Glutamatergic neuron (in vitro differentiated cells): ENCODE measurements around the gene ADAMTS8. TPM values are rescaled to one million over a fixed set of nuclear protein-coding genes. Genes with fewer than 3 reads are reported as not detected.

ENCODE experiments used
- DNase-seq: peaks from one replicate; pipeline ENCODE4 v3.0.0; 2022
- H3K27ac Mint-ChIP-seq: one replicate; pipeline ENCODE4 v1.8.0; 2020; ENCODE audit warnings: mild to moderate bottlenecking, mixed read lengths, inconsistent platforms; ENCODE audit not compliant: unreplicated experiment
- H3K27me3 Mint-ChIP-seq: one replicate; pipeline ENCODE4 v1.8.0; 2020; ENCODE audit warnings: mild to moderate bottlenecking, moderate library complexity, mixed read lengths, inconsistent platforms; ENCODE audit not compliant: unreplicated experiment
- H3K36me3 Mint-ChIP-seq: one replicate; pipeline ENCODE4 v1.8.0; 2020; ENCODE audit warnings: mild to moderate bottlenecking, mixed read lengths, inconsistent platforms; ENCODE audit not compliant: unreplicated experiment
- H3K4me1 Mint-ChIP-seq: one replicate; pipeline ENCODE4 v1.8.0; 2020; ENCODE audit warnings: mild to moderate bottlenecking, low read depth, mixed read lengths, inconsistent platforms; ENCODE audit not compliant: unreplicated experiment
- H3K4me3 Mint-ChIP-seq: one replicate; pipeline ENCODE4 v1.8.0; 2020; ENCODE audit warnings: mild to moderate bottlenecking, mixed read lengths, inconsistent platforms; ENCODE audit not compliant: unreplicated experiment
- H3K9me3 Mint-ChIP-seq: one replicate; pipeline ENCODE4 v1.8.0; 2020; ENCODE audit warnings: mild to moderate bottlenecking, moderate library complexity, mixed read lengths, inconsistent platforms; ENCODE audit not compliant: unreplicated experiment
- CTCF ChIP-seq: fragments of 200-600 bp; sonication (generic); IDR thresholded peaks from one replicate; pipeline ENCODE4 v1.5.0; 2021; ENCODE audit not compliant: partially characterized antibody, unreplicated experiment
- total RNA-seq: library from RNA; stranded (reverse); fragmentation: NEBNext Ultra II Directional; extraction: Animal tissue kit (Norgen Biotek cat#: 25700); gene quantifications from one replicate; pipeline ENCODE4 v1.2.1, GENCODE V29; 2021; ENCODE audit not compliant: unreplicated experiment

ADAMTS8 gene
- total RNA-seq, 1 donor from 2014 or later = 0.32 TPM

DNA sequence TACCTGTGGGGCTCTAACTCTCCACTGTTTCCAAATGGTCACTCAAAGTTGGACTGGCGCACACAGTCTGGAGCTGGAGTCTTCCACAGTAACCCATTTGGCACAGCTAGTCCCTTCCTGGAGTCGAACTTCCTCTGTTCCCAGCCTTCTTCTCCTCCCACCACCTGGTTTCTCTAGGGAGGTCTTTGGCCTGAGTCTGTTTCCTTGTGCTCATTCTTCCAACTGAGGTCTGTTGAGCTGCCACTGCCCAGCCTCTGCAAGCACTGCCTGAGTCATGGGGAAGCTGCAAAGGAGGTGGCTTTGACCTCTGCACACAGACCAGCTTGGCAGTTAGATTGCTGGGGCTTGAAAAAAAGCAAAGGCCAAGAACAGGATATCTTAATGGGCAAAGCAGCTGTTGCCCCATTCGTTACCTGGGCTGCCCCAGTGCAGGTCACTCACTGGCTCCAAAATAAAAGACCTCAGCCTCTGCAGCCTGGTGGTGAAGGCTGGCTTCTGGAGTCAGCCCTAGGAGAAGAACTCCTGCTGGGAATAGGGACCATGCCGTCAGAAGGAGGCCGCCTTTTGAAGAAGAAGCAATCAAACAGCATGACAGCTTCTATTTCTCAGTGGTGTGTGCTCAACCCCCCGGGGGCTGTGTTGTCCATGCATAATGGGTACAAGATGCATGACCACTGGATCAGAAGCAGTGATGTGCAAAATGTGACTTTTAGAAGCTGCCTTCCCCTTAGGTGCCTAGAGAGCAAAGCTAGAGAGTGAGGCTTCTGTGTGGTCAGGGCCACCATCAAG is 23.0 kb upstream of the ADAMTS8 start:
- Mint-ChIP-seq H3K27me3 (peaks cover 8% of the 10 kb centered on the region), H3K4me3 (no peak overlapping the region), H3K27ac (no peak overlapping the region), H3K9me3 (no peaks in the 10 kb centered on the region), H3K4me1 (peaks cover 3% of the 10 kb centered on the region), H3K36me3 (no peaks in the 10 kb centered on the region)
- no peak for DNase-seq
- TF ChIP-seq CTCF = no peak

GRCh38 chr11:130449996-130450769 is 21.8 kb upstream of the ADAMTS8 start:
- Mint-ChIP-seq H3K36me3 (no peaks in the 10 kb centered on the region), H3K9me3 (no peaks in the 10 kb centered on the region), H3K27me3 (peaks cover 8% of the 10 kb centered on the region), H3K4me3 (peak overlapping the region; percentile 92), H3K4me1 (peaks cover 3% of the 10 kb centered on the region), H3K27ac (no peak overlapping the region)
- peak; percentile 77 for TF ChIP-seq CTCF
- peak; percentile 70 for DNase-seq

DNA sequence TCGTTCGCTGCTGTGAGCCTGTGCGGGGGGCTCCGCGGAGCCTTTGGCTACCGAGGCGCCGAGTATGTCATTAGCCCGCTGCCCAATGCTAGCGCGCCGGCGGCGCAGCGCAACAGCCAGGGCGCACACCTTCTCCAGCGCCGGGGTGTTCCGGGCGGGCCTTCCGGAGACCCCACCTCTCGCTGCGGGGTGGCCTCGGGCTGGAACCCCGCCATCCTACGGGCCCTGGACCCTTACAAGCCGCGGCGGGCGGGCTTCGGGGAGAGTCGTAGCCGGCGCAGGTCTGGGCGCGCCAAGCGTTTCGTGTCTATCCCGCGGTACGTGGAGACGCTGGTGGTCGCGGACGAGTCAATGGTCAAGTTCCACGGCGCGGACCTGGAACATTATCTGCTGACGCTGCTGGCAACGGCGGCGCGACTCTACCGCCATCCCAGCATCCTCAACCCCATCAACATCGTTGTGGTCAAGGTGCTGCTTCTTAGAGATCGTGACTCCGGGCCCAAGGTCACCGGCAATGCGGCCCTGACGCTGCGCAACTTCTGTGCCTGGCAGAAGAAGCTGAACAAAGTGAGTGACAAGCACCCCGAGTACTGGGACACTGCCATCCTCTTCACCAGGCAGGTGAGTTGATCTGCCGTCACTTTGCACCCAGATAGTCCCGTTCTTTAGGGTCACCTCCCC is 21.0 kb upstream of the ADAMTS8 start:
- peak; percentile 56 for DNase-seq

DNA sequence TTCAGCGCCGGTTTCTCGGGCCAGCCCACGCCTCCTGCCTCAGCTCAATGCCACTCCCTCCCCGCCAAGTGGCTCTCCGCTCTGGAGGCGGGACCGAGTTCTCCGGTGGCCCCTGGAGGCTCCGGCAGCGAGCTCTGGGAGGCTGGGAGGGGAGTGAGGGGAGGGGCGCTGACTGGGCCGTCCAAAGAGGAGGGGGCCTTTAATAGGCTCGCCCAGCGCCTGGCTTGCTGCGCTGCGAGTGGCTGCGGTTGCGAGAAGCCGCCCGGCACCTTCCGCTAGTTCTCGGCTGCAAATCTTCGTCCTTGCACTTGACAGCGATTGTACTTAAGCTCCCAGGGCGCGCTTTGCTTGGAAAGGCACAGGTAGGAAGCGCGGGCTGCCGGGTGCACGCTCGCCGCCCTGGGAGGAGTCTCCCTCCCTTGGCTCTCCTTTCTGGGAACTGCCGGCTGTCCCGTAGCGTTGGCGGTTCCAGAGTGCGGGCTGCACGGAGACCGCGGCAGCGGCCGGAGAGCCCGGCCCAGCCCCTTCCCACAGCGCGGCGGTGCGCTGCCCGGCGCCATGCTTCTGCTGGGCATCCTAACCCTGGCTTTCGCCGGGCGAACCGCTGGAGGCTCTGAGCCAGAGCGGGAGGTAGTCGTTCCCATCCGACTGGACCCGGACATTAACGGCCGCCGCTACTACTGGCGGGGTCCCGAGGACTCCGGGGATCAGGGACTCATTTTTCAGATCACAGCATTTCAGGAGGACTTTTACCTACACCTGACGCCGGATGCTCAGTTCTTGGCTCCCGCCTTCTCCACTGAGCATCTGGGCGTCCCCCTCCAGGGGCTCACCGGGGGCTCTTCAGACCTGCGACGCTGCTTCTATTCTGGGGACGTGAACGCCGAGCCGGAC is 20.3 kb upstream of the ADAMTS8 start, which contains the start of gene ADAMTS15:
Gene ADAMTS15, plus strand, starts transcription at position 230 of the 894 bp plus-strand sequence. Its CDS starts 329 bp downstream, at position 559.
- Mint-ChIP-seq H3K36me3 (no peaks in the 10 kb centered on the region), H3K4me3 (peak within 1 kb of the TSS; percentile 92), H3K4me1 (peaks cover 3% of the 10 kb centered on the region), H3K27ac (no peak within 1 kb of the TSS), H3K27me3 (peaks cover 10% of the 10 kb centered on the region), H3K9me3 (peaks cover 1% of the 10 kb centered on the region)
- TF ChIP-seq CTCF = no peak
- DNase-seq = peak; percentile 81

More for the DNA sequence above, 21.0 kb upstream of the ADAMTS8 start:
- Mint-ChIP-seq H3K27me3 (peaks cover 10% of the 10 kb centered on the region), H3K36me3 (no peaks in the 10 kb centered on the region), H3K4me3 (peak overlapping the region; percentile 92), H3K27ac (no peak overlapping the region), H3K4me1 (peaks cover 3% of the 10 kb centered on the region), H3K9me3 (no peaks in the 10 kb centered on the region)
- TF ChIP-seq CTCF = no peak
